ENCODE measurements around the gene TRPV2. TPM values are rescaled to one million over a fixed set of nuclear protein-coding genes. Genes with fewer than 3 reads are reported as not detected.
"Not testable (repeated sequence)": the region's sequence is repeated elsewhere in the genome, so short reads cannot be mapped to it uniquely, and the experiment has no call there.

TRPV2 gene
- total RNA-seq, 1 experiment from 2014 or later = 34.9 TPM

- BruUV-seq (replicated peaks) = no TSS peak
- Histone ChIP-seq H3K27me3 (ENCODE audit: control insufficient read depth, insufficient read depth, low read length) (no peaks in the 10 kb centered on the region), H3K36me3 (ENCODE audit: control insufficient read depth, insufficient read depth, low read length) (no peaks in the 10 kb centered on the region), H3K4me1 (ENCODE audit: control insufficient read depth, insufficient read depth, low read length) (no peaks in the 10 kb centered on the region), H3K27ac (ENCODE audit: low read length) (no peak overlapping the region), H3K4me3 (ENCODE audit: low read depth in 2 of 2, low read length in 2 of 2) (no peak overlapping the region), H3K9me3 (ENCODE audit: control insufficient read depth, insufficient read depth, low read depth, low read length) (no peaks in the 10 kb centered on the region)
- no peak for DNase-seq (ENCODE audit: low read depth, low spot score)
- POLR2A ChIA-PET = no interaction called here
- in situ Hi-C loops (cut with HindIII; ENCODE audit: low pct_unique_long_range_greater_than_20kb, low sequenced_read_pairs) (no loop called here), intact Hi-C loops (cut with micrococcal nuclease; ENCODE audit: unreplicated experiment) (no loop called here)
- CTCF ChIA-PET = interaction anchor here (0.6 kb wide), 1 partner anchor 90 kb away, joined by 3 read pairs; no protein-coding TSS in a partner anchor
- ATAC-seq = no peak
- TF ChIP-seq, protein P1, sequence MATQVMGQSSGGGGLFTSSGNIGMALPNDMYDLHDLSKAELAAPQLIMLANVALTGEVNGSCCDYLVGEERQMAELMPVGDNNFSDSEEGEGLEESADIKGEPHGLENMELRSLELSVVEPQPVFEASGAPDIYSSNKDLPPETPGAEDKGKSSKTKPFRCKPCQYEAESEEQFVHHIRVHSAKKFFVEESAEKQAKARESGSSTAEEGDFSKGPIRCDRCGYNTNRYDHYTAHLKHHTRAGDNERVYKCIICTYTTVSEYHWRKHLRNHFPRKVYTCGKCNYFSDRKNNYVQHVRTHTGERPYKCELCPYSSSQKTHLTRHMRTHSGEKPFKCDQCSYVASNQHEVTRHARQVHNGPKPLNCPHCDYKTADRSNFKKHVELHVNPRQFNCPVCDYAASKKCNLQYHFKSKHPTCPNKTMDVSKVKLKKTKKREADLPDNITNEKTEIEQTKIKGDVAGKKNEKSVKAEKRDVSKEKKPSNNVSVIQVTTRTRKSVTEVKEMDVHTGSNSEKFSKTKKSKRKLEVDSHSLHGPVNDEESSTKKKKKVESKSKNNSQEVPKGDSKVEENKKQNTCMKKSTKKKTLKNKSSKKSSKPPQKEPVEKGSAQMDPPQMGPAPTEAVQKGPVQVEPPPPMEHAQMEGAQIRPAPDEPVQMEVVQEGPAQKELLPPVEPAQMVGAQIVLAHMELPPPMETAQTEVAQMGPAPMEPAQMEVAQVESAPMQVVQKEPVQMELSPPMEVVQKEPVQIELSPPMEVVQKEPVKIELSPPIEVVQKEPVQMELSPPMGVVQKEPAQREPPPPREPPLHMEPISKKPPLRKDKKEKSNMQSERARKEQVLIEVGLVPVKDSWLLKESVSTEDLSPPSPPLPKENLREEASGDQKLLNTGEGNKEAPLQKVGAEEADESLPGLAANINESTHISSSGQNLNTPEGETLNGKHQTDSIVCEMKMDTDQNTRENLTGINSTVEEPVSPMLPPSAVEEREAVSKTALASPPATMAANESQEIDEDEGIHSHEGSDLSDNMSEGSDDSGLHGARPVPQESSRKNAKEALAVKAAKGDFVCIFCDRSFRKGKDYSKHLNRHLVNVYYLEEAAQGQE (IDR thresholded peaks at IDR 0.05; ENCODE audit: insufficient read depth in 1 of 2, low read depth in 2 of 2, low read length in 1 of 2) = no peak
- TF ChIP-seq TCF7L2 (IDR thresholded peaks at IDR 0.05; ENCODE audit: low read depth, low read length) (no peak), SIN3A (IDR thresholded peaks at IDR 0.05; ENCODE audit: borderline replicate concordance, insufficient read depth, low read depth, low read length) (no peak)
- TF ChIP-seq, protein P2, sequence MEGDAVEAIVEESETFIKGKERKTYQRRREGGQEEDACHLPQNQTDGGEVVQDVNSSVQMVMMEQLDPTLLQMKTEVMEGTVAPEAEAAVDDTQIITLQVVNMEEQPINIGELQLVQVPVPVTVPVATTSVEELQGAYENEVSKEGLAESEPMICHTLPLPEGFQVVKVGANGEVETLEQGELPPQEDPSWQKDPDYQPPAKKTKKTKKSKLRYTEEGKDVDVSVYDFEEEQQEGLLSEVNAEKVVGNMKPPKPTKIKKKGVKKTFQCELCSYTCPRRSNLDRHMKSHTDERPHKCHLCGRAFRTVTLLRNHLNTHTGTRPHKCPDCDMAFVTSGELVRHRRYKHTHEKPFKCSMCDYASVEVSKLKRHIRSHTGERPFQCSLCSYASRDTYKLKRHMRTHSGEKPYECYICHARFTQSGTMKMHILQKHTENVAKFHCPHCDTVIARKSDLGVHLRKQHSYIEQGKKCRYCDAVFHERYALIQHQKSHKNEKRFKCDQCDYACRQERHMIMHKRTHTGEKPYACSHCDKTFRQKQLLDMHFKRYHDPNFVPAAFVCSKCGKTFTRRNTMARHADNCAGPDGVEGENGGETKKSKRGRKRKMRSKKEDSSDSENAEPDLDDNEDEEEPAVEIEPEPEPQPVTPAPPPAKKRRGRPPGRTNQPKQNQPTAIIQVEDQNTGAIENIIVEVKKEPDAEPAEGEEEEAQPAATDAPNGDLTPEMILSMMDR (IDR thresholded peaks at IDR 0.05) = no peak
Measured at GRCh38 chr17:16391451-16391850, 23.9 kb upstream of the TRPV2 start.

GRCh38 chr17:16392491-16392890 lies 22.9 kb upstream of the TRPV2 start:
- POLR2A ChIA-PET = interaction anchor here (0.7 kb wide), 1 partner anchor 448 kb away, joined by 6 read pairs; the partner anchor contains the start of gene ADORA2B
- BruUV-seq (replicated peaks) = not testable (repeated sequence)
- CTCF ChIA-PET = interaction anchor here (0.7 kb wide), 1 partner anchor 12 kb away, joined by 4 read pairs; no protein-coding TSS in a partner anchor

DNA sequence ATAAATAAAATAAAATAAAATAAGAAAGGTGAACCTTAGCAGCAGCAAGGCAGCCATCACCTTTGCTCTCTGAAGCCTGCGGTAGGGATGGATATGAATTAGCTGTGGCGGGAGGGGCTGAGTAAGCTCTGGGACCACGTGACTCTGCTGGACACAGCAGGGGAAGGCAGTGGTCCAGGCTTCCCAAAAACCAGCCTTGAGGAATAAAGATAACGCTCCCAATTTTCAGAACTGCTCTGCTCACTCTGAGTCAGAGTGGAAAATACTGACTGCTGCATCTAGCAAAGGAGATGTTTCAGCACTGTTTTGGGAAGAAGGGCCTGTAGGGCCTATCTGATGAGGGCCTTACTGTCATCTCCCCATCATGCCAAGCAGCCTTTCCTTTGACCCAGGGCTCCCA lies 19.5 kb upstream of the TRPV2 start:
- DNase-seq (ENCODE audit: low read depth, low spot score); in situ Hi-C loops (cut with HindIII; ENCODE audit: low pct_unique_long_range_greater_than_20kb, low sequenced_read_pairs); intact Hi-C loops (cut with micrococcal nuclease; ENCODE audit: unreplicated experiment); POLR2A ChIA-PET; H3K27ac ChIP-seq (ENCODE audit: low read length); H3K36me3 ChIP-seq (ENCODE audit: control insufficient read depth, insufficient read depth, low read length); BruUV-seq (replicated peaks); H3K4me1 ChIP-seq (ENCODE audit: control insufficient read depth, insufficient read depth, low read length); H3K27me3 ChIP-seq (ENCODE audit: control insufficient read depth, insufficient read depth, low read length); ATAC-seq; CTCF ChIA-PET; H3K9me3 ChIP-seq (ENCODE audit: control insufficient read depth, insufficient read depth, low read depth, low read length); H3K4me3 ChIP-seq (ENCODE audit: low read depth in 2 of 2, low read length in 2 of 2): not testable (repeated sequence)

More at GRCh38 chr17:16392491-16392890, 22.9 kb upstream of the TRPV2 start:
- DNase-seq (ENCODE audit: low read depth, low spot score); H3K36me3 ChIP-seq (ENCODE audit: control insufficient read depth, insufficient read depth, low read length); H3K9me3 ChIP-seq (ENCODE audit: control insufficient read depth, insufficient read depth, low read depth, low read length); H3K4me3 ChIP-seq (ENCODE audit: low read depth in 2 of 2, low read length in 2 of 2); intact Hi-C loops (cut with micrococcal nuclease; ENCODE audit: unreplicated experiment); H3K27ac ChIP-seq (ENCODE audit: low read length); ATAC-seq; in situ Hi-C loops (cut with HindIII; ENCODE audit: low pct_unique_long_range_greater_than_20kb, low sequenced_read_pairs); H3K4me1 ChIP-seq (ENCODE audit: control insufficient read depth, insufficient read depth, low read length); H3K27me3 ChIP-seq (ENCODE audit: control insufficient read depth, insufficient read depth, low read length): not testable (repeated sequence)

- CTCF ChIA-PET; in situ Hi-C loops (cut with HindIII; ENCODE audit: low pct_unique_long_range_greater_than_20kb, low sequenced_read_pairs); intact Hi-C loops (cut with micrococcal nuclease; ENCODE audit: unreplicated experiment): not testable (repeated sequence)
Measured at GRCh38 chr17:16396693-16397092, 18.7 kb upstream of the TRPV2 start.

More at GRCh38 chr17:16396693-16397092, 18.7 kb upstream of the TRPV2 start:
- H3K36me3 ChIP-seq (ENCODE audit: control insufficient read depth, insufficient read depth, low read length); H3K4me1 ChIP-seq (ENCODE audit: control insufficient read depth, insufficient read depth, low read length); H3K9me3 ChIP-seq (ENCODE audit: control insufficient read depth, insufficient read depth, low read depth, low read length); DNase-seq (ENCODE audit: low read depth, low spot score); ATAC-seq; BruUV-seq (replicated peaks); H3K27ac ChIP-seq (ENCODE audit: low read length); POLR2A ChIA-PET; H3K4me3 ChIP-seq (ENCODE audit: low read depth in 2 of 2, low read length in 2 of 2); H3K27me3 ChIP-seq (ENCODE audit: control insufficient read depth, insufficient read depth, low read length): not testable (repeated sequence)
